ENCODE results near the gene FCHO1.

- TF ChIP-seq CTCF (IDR thresholded peaks at IDR 0.05; ENCODE audit: borderline replicate concordance, extremely low read depth, low read length, poor library complexity, severe bottlenecking) (no peak), EZH2 (IDR thresholded peaks at IDR 0.05; ENCODE audit: borderline replicate concordance, low read depth, low read length, severe bottlenecking) (no peak)
Observed at GRCh38 chr19:17824339-17824738, 73.1 kb downstream of the FCHO1 start.
